Esophagus muscularis mucosa (tissue), 3 donors: ENCODE results near the gene SPTLC3.

Source experiments
- CTCF ChIP-seq, 3 experiments: fragments of 200-600 bp in 2 of 3; fragments of 450-650 bp in 1 of 3; sonication (generic) in 2 of 3; IDR thresholded peaks; one replicate each; pipeline ENCODE4 v1.5.1; 2017 to 2019; ENCODE audit warnings: antibody characterized with exemption in 3 of 3, mild to moderate bottlenecking in 2 of 3, moderate library complexity in 1 of 3
- POLR2AphosphoS5 ChIP-seq, 2 donors: sonication (generic); formaldehyde crosslinking; IDR thresholded peaks; one replicate each; pipeline ENCODE4 v1.6.1; 2017; ENCODE audit warnings: antibody characterized with exemption in 2 of 2

- no peak for TF ChIP-seq POLR2AphosphoS5 (IDR thresholded peaks at IDR 0.05)
- TF ChIP-seq CTCF (IDR thresholded peaks at IDR 0.05) = no peak
Measured at GRCh38 chr20:13102694-13103093, 93.9 kb downstream of the SPTLC3 start.
